ENCODE results near the gene SEMA6B.

DNA sequence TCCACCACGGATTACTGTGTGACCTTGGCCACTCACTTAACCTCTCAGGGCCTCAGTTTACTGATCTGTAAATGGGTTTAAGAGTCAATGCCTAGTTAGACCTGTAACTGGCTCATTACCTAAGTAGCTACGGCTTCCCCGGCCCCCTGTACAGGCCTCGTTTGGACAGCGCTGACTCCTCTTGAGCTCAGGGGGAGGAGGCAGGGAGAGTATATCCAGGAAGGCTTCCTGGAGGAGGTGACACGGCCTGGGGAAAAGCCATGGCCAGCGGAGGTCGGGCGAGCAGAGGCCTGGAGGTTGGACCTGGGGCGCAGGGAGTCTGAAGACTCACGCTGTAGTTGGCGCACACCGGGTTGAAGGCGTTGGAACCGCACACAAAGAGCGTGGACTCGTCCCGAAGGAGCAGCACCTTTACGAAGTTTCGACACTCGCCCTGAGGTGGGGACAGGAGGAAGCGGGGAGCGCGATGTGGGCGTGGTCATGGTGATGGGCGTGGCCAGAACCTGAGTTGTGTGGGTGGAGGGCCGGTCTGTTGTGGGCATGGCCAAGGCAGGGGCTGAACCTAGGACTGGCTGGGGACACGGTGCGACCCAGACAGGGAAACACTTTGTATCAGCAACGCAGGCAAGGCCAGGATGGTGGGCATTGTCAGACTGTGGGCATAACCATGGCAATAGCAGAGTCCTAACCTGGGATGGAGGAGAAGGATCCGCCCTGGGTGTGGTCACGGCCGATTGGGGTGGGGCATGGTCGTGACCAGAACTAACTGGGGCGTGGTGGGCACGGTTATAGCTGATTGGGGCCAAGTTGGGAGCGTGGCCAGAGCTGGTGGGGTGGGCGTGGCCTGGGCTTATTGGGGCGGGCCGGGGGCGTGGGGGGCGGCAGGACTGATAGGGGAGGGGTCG, 3.6 kb downstream of the SEMA6B start:
- TF ChIP-seq CTCF (conservative IDR thresholded peaks at IDR 0.05) (no peak), ZFX (IDR thresholded peaks at IDR 0.05) (no peak)
